ENCODE results near the gene NFIC.

DNA sequence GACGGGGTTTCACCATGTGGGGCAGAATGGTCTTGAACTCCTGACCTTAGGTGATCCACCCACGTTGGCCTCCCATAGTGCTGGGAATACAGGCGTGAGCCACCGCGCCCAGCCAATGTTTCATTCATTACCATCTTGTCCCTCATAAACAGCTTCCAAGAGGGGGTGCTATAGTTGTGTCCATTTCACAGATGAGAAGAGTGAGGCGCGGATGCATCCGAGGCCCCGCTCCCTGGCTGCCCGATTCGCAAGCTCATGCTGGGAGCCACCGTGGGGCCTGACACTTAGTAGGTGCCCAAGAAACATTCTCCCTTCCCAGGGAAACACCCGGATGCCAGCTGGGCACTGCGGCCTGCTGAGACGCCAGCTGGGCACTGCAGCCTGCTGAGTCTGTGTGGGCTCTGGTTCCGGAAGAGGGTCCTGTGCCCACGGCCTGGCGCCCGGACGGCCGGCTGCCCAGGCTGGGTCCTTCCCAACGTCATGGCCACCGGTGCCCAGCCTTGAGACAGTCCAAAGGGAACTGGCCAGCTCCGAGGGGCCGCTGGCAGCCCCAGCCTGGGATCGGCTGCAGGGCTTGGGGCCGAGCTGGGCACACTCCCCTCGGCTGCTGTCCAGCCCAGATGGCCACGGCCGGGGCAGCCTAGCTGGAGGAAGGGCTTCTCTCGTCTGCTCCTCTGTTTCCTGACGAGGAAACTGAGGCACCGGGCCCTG is 54.7 kb downstream of the NFIC start:
- TF ChIP-seq SUZ12 (IDR thresholded peaks at IDR 0.05; ENCODE audit: extremely low read depth, insufficient read depth, insufficient read length) (no peak), YY1 (IDR thresholded peaks at IDR 0.05; ENCODE audit: insufficient read depth, insufficient read length) (no peak)
